SU-DHL-6 (cell line): ENCODE results near the gene GRID1.

Experiments
- H2AFZ ChIP-seq: fragments of 200-600 bp; sonication (generic); 2 replicates; pipeline ENCODE4 v1.6.1; 2014; ENCODE audit warnings: low read depth, mild to moderate bottlenecking, moderate library complexity, mixed read lengths, antibody characterized with exemption, low read length; ENCODE audit not compliant: severe bottlenecking
- H3F3A ChIP-seq: fragments of 200-600 bp; shearing (Covaris generic); 2 replicates; pipeline ENCODE4 v1.6.0; 2016; ENCODE audit warnings: antibody characterized with exemption, mild to moderate bottlenecking; ENCODE audit not compliant: insufficient read depth
- H3K27ac ChIP-seq: fragments of 200-600 bp; sonication (generic); 2 replicates; pipeline ENCODE4 v1.5.1; 2016; ENCODE audit warnings: low read depth, mild to moderate bottlenecking, low read length, moderate library complexity, mixed read lengths
- H3K27me3 ChIP-seq: fragments of 200-600 bp; sonication (generic), shearing (Covaris generic); 2 replicates; pipeline ENCODE4 v1.6.0; 2014; ENCODE audit warnings: mild to moderate bottlenecking, low read length
- H3K36me3 ChIP-seq: fragments of 200-600 bp; sonication (generic); 2 replicates; pipeline ENCODE4 v1.6.1; 2014; ENCODE audit warnings: mild to moderate bottlenecking, low read length, mixed read lengths
- H3K4me2 ChIP-seq: fragments of 300-600, 200-600 bp; shearing (Covaris generic), sonication (generic); 2 replicates; pipeline ENCODE4 v1.6.0; 2014; ENCODE audit warnings: low read length, low read depth, mild to moderate bottlenecking; ENCODE audit not compliant: poor library complexity, severe bottlenecking
- H3K4me3 ChIP-seq: fragments of 200-600 bp; sonication (generic); 2 replicates; pipeline ENCODE4 v1.5.1; 2014; ENCODE audit warnings: antibody characterized with exemption, low read length, mild to moderate bottlenecking, mixed read lengths; ENCODE audit not compliant: insufficient read depth, poor library complexity, severe bottlenecking
- H3K79me2 ChIP-seq: fragments of 200-600 bp; sonication (generic); 2 replicates; pipeline ENCODE4 v1.6.1; 2014; ENCODE audit warnings: mild to moderate bottlenecking, low read length, moderate library complexity; ENCODE audit not compliant: insufficient read depth
- H3K9ac ChIP-seq: fragments of 200-600 bp; sonication (generic); 2 replicates; pipeline ENCODE4 v1.7.0; 2014; ENCODE audit warnings: mild to moderate bottlenecking, low read length
- H3K9me2 ChIP-seq: fragments of 200-600 bp; sonication (generic); replicated peaks from 2 replicates; pipeline ENCODE4 v1.6.1; 2014; ENCODE audit warnings: low read length; ENCODE audit not compliant: insufficient read depth
- H3K9me3 ChIP-seq: fragments of 200-600 bp; sonication (generic); 2 replicates; pipeline ENCODE4 v1.6.1; 2014; ENCODE audit warnings: low read length, mixed read lengths; ENCODE audit not compliant: insufficient read depth
- H4K20me1 ChIP-seq: fragments of 200-600 bp; sonication (generic); 2 replicates; pipeline ENCODE4 v1.6.1; 2014; ENCODE audit warnings: low read depth, mild to moderate bottlenecking, antibody characterized with exemption, low read length, moderate library complexity, mixed read lengths
- EZH2phosphoT487 ChIP-seq: fragments of 200-600 bp; sonication (generic), shearing (Covaris generic); conservative IDR thresholded peaks from 2 replicates; pipeline ENCODE4 v1.6.1; 2018; ENCODE audit warnings: mild to moderate bottlenecking, antibody characterized with exemption, low read length, moderate library complexity, mixed read lengths
- TF ChIP-seq, protein P1 (sequence below): fragments of 200-600 bp; sonication (generic); IDR thresholded peaks from one replicate; pipeline ENCODE4 v1.5.1; 2017; ENCODE audit warnings: antibody characterized with exemption, mild to moderate bottlenecking, low read length, moderate library complexity; ENCODE audit not compliant: insufficient read depth, poor library complexity, severe bottlenecking

Gene GRID1

DNA sequence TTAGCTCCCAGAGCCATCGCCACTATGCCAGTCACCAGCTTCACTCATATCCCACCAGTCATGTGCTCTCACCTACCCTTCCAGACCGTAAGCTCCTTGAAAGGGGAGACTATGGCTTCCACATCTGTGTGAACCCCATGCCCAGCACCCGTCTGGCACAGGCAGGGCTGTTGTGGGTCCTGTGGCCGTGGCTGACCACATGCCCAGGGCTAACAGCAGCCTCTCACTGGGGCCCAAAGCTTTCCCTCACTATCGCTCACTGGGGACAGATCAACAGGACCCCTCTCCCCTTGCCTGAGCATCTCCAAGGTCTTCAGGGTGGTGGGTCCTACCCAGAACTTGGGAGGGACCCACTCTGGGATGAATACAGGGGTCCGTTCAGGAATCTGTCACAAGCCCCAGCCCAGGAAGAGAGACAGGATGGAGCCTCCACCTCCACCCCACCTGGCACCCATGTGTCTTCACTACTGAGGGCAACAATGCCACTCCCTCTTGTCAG is 303.9 kb downstream of the GRID1 start:
- Histone ChIP-seq H3K36me3 (no peaks in the 10 kb centered on the region), H3K9me2 (no peaks in the 10 kb centered on the region)
- TF ChIP-seq, protein P1, sequence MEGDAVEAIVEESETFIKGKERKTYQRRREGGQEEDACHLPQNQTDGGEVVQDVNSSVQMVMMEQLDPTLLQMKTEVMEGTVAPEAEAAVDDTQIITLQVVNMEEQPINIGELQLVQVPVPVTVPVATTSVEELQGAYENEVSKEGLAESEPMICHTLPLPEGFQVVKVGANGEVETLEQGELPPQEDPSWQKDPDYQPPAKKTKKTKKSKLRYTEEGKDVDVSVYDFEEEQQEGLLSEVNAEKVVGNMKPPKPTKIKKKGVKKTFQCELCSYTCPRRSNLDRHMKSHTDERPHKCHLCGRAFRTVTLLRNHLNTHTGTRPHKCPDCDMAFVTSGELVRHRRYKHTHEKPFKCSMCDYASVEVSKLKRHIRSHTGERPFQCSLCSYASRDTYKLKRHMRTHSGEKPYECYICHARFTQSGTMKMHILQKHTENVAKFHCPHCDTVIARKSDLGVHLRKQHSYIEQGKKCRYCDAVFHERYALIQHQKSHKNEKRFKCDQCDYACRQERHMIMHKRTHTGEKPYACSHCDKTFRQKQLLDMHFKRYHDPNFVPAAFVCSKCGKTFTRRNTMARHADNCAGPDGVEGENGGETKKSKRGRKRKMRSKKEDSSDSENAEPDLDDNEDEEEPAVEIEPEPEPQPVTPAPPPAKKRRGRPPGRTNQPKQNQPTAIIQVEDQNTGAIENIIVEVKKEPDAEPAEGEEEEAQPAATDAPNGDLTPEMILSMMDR = no peak
- TF ChIP-seq EZH2phosphoT487 = no peak

DNA sequence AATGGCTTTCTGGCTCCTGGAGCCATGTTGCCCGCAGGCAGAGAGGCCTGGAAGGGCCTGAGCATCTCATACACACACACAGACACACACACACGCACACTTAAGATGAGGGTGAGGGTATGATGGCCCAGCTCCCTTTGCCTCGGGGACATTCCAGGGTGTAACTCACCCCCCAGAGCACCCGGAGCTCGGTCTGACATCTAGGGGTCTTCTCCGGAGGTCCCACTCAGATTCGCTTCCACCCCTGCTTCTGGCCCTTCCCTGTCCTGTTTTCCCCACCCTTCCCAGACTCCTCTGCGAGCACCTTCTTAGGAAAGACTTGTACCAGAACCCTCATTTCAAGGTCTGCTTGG is 304.4 kb downstream of the GRID1 start:
- Histone ChIP-seq H3K9me2 (no peaks in the 10 kb centered on the region), H3K9me3 (no peaks in the 10 kb centered on the region), H3K4me2 (no peak overlapping the region), H3K4me3 (no peak overlapping the region), H4K20me1 (no peaks in the 10 kb centered on the region), H3K27ac (no peak overlapping the region), H3K36me3 (no peaks in the 10 kb centered on the region), H3K9ac (no peak overlapping the region), H3K79me2 (no peaks in the 10 kb centered on the region), H2AFZ (no peak overlapping the region), H3F3A (no peaks in the 10 kb centered on the region), H3K27me3 (no peaks in the 10 kb centered on the region)
- TF ChIP-seq EZH2phosphoT487 = no peak
- TF ChIP-seq, protein P1 = no peak

More for the DNA sequence above, 303.9 kb downstream of the GRID1 start:
- no peak overlapping the region for H3K27ac ChIP-seq
- H4K20me1 ChIP-seq = no peaks in the 10 kb centered on the region
- no peak overlapping the region for H3K4me2 ChIP-seq
- H2AFZ ChIP-seq = no peak overlapping the region
- no peak overlapping the region for H3K4me3 ChIP-seq
- H3K9me3 ChIP-seq = no peaks in the 10 kb centered on the region
- no peaks in the 10 kb centered on the region for H3F3A ChIP-seq
- H3K79me2 ChIP-seq = no peaks in the 10 kb centered on the region
- no peak overlapping the region for H3K9ac ChIP-seq
- no peaks in the 10 kb centered on the region for H3K27me3 ChIP-seq

DNA sequence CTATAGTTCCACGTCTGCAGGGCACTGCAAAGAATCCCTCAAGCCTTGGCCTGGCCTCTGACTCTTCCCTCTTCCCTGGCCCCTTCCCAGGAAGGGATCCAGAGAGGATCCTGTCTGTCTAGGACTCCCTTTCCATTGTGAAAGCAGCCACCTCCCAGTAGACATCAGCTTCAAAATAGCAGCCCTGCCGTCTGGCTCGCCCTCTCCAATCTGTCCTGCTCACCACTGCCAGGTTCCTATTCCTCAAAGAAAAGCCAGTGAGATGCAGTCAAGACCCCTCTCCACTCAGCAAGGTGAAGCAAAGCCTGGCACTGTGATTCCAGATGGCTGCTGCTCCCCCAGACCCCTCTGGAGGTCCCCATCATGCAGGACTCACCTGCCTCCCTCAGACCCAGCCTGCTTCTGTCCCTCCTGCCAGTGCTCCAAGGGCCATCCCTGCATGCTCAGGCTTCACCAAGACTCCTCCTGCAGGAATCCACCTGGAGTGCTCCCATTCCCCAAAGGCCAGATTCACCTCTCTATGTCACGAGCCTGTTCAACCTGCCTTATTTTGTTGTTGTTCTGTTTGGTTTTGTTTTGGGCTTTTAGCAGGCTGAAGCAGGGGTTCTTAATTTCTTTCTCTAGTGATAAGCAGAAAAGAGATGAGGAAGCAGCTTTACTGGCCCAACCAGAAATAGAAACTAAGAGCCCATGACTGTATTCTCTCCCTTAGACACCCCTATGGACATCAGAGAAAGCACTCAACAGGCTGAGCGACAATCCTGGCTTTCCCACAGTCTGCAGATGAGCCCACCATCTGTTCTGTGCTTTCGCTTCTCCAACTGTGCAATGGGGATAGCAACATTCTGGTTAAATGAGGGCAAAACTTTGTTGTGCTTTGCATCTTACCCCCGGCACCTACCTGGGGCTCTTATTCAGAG is 305.1 kb downstream of the GRID1 start:
- H2AFZ ChIP-seq = no peak overlapping the region

More for the DNA sequence above, 305.1 kb downstream of the GRID1 start:
- H3K36me3 ChIP-seq = no peaks in the 10 kb centered on the region
- H3K79me2 ChIP-seq = no peaks in the 10 kb centered on the region
- H3K9me2 ChIP-seq = no peaks in the 10 kb centered on the region
- H3K27ac ChIP-seq = no peak overlapping the region
- no peak overlapping the region for H3K4me2 ChIP-seq
- no peaks in the 10 kb centered on the region for H3F3A ChIP-seq
- TF ChIP-seq EZH2phosphoT487 = no peak
- TF ChIP-seq, protein P1 = no peak
- no peak overlapping the region for H3K9ac ChIP-seq
- H3K4me3 ChIP-seq = no peak overlapping the region
- H4K20me1 ChIP-seq = no peaks in the 10 kb centered on the region
- H3K9me3 ChIP-seq = no peaks in the 10 kb centered on the region
- H3K27me3 ChIP-seq = no peaks in the 10 kb centered on the region
